Activated gamma-delta T cell (primary cell): ENCODE measurements around the gene TLK2.
"Not testable (repeated sequence)": the region's sequence is repeated elsewhere in the genome, so short reads cannot be mapped to it uniquely, and the experiment has no call there.

ENCODE experiments used
- DNase-seq: peaks from one replicate; lab custom pipeline; 2025; lab: John Stamatoyannopoulos, UW

The TLK2 gene

GRCh38 chr17:62482553-62482952 is 3.9 kb downstream of the TLK2 start:
- not testable (repeated sequence) for DNase-seq

DNA sequence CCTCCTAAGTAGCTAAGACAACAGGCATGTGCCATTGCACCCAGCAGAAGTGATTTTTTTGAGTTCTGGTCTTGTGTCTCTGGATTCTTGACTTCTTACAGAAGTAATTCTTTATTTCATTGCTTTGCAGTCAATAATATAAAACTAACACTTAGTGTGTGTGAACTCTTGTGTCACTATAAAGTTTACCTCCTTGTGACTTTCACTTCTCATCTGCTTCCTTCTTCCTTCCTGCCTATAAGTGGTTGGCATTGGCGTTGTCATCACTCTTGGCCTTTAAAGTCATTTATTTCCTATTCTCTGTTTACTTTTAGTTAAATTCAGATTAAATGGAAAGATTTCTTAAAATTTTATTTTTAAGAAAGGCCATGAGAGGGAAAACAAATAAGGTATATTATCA is 12.4 kb downstream of the TLK2 start:
- not testable (repeated sequence) for DNase-seq

DNA sequence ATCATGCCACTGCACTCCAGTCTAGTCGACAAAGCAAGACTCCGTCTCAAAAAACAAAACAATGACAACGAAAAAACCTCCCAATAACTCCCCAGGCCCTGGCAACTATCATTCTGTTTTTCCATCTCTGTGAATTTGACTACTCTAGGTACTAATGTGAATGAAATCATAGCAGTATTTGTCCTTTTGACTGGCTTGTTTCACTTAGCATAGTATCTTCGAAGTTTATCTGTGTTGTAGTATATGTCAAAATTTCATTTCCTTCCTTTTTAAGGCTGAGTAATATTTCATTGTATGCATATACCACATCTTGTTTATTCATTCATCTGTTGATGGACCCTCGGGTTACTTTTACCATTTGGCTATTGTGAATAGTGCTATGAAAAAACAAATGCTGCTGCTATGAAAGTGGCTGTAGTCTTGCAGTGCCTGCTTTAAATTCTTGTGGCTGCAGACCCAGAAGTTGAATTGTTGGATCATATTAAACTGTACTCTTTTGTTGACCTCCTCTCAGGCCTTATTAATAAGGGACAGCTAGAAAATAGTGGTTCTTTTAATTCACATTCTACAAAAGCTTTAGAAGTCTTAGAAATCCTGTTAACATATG is 14.5 kb downstream of the TLK2 start:
- not testable (repeated sequence) for DNase-seq

DNA sequence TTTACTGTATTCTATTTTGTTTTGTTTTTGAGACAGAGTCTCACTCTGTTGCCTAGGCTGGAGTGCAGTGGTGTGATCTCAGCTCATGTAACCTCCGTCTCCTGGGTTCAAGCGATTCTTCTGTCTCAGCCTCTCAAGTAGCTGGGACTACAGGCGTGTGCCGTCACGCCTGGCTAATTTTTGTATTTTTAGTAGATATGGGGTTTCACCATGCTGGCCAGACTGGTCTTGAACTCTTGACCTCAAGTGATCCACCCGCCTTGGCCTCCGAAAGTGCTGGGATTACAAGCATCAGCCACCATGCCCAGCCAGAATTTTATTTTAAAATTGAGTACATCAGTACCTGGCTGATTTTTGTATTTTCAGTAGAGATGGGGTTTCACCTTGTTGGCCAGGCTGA is 15.4 kb downstream of the TLK2 start:
- not testable (repeated sequence) for DNase-seq

DNA sequence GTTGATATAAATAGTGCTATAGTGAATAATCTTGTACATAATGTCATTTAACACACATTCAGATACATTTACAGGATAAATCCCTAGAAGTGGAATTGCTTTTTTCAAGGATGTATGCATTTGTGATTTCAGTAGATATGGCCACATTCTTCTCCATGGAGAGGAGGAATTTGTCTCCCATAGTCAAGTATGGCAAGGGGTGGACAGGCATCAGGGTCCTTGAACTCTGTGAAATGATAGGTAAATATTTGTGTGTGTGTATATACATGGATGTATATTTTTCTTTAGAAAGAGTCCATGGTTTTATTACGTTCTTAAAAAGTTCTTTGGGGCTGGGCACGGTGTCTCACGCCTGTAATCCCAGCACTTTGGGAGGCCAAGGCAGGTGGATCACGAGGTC is 17.7 kb downstream of the TLK2 start:
- DNase-seq: not testable (repeated sequence)

DNA sequence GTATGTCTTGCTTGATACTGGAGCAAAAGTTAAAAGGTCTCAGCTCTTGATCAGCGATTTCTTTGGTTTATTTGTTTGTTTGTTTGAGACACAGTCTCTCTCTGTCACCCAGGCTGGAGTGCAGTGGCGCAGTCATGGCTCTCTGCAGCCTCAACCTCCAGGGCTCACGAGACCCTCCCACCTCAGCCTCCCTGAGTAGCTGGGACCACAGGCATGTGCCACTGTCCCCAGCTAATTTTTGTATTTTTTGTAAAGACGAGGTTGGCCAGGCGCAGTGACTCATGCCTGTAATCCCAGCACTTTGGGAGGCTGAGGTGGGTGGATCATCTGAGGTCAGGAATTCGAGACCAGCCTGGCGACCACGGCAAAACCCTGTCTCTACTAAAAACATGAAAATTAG is 20.2 kb downstream of the TLK2 start:
- not testable (repeated sequence) for DNase-seq

DNA sequence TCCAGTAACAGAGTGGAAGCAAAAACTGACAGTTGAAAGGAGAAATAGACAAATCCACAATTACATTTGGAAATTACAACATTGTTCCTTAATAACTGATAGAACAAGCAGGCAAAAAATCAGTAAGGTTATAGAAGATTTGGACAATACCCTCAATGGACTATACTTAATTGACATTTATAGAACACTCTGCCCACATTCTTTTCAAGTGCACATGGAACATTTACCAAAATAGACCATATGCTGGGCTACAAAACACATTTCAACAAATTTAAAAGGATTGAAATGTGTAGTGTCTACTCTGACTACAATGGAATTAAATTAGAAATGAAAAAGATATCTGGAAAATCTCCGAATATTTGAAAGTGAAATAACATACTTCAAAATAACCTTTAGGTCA is 21.8 kb downstream of the TLK2 start:
- DNase-seq: not testable (repeated sequence)

DNA sequence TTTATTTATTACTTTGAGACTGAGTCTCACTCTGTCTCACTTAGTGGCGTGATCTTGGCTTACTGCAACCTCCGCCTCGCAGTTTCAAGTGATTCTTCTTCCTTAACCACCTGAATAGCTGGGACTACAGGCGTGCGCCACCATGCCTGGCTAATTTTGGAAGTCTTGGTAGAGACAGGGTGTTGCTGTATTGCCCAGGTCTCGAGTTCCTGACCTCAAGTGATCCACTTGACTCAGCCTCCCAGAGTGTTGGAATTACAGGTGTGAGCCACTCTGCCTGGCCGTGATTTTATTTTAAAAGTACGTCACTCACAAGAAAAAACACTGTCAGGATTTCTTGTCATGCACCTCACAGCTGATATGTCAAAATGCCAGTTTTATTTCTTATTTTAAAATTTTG is 26.2 kb downstream of the TLK2 start:
- not testable (repeated sequence) for DNase-seq

DNA sequence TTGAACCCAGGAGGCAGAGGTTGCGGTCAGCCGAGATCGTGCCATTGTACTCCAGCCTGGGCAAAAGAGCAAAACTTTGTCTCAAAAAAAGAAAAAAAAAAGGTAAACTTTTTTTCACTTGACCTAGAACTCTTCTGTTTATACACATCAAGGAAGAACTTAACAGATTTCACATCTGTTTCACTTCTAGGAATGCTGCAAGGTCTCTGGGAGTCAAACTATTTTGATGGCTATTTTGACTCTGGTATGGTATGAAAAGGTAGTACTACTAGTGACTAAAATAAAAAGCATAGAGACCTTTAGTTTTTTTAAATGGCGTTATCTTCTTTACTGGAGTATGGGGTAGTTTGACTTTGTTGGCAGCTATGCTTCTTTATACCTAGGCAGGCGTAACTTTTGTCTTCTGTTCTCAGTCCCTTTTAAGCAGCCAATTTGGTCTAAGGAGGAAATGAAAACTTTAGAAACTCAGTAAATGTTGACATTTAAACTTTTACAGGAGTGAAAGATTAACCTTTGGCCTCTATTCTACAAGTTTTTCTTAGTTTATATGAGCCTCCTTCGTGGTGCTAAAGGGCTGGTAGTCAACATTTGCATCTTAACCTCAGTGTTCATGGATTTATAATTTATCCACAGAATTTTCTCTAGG is 28.7 kb downstream of the TLK2 start:
- DNase-seq: not testable (repeated sequence)

GRCh38 chr17:62510247-62510819 is 31.7 kb downstream of the TLK2 start:
- DNase-seq: not testable (repeated sequence)

GRCh38 chr17:62511014-62511413 is 32.4 kb downstream of the TLK2 start:
- DNase-seq: not testable (repeated sequence)

GRCh38 chr17:62516376-62516775 is 37.8 kb downstream of the TLK2 start:
- DNase-seq: not testable (repeated sequence)

DNA sequence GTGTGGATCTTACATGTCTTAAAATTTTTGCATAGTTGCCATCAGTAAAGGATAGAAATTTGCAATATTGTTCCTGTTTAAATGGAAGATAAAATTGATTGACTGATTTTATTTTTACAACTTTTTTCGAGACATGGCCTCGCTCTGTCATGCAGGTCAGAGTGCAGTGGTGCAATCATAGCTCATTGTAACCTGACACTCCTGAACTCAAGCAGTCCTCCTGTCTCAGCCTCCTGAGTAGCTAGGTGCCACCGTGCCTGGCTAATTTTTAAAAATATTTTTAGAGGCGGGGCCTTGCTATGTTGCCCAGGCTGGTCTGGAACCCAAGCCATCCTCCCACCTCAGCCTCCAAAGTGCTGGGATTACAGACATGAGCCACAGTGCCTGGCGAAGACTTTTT is 42.7 kb downstream of the TLK2 start:
- DNase-seq: not testable (repeated sequence)

DNA sequence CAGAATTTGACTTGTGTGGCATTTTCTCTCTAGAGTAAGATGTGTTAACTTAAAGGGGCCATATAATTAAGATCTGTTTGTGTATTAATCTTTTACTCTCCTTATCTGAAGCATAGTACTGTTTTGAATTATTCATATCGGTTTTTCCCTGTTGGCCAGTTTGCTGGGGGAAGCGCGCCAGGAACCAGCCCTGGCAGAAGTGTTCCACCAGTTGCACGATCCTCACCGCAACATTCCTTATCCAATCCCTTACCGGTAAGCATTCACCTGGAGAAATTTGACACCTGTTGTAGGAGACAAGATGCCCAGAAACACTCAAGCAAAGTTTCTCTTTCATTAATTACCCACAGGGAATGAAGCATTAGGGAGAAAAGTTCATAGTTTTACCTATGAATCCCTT is 45.5 kb downstream of the TLK2 start:
- not testable (repeated sequence) for DNase-seq

GRCh38 chr17:62525317-62525716 is 46.7 kb downstream of the TLK2 start:
- DNase-seq: not testable (repeated sequence)

GRCh38 chr17:62530936-62531335 is 52.3 kb downstream of the TLK2 start:
- not testable (repeated sequence) for DNase-seq

DNA sequence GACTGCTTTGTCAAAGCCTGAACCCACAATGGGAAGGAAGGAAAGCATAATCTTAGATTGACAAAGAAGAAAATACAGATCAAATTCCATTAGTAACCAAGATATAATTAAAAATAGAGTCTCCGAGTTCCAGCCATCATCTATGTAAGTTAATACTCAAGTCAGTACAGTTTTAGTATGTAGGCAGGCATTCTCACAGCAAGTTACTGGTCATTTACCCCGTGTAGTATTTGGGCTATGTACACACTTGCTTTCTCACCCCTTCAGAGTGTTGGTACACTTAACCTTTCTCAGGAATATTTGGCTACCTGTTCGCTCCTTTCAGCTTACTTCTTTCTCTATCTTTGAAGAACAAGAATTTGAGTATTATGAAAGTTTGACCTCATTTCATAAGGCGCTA is 57.9 kb downstream of the TLK2 start:
- DNase-seq: not testable (repeated sequence)

- not testable (repeated sequence) for DNase-seq
Observed at GRCh38 chr17:62541073-62541472, 62.4 kb downstream of the TLK2 start.

DNA sequence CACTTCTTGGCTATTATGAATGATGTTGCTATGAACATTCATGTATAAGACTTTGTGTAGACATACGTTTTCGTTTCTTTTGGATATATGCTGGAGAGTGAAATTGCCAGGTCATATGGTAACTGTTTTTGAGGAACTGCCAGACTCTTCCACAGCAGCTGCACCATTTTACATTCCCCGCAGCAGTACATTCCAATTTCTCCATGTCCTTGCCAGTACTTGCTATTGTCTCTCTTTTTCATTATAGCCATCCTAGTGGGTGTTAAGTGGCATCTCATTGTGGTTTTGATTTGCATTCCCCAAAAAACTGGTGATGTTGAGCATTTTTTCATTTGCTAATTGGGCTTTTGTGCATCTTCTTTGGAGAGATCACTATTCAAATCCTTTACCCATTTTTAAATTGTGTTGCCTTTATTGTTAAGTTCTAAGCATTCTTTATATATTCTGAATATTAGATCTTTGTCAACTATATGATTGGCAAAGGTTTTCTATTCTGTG is 64.7 kb downstream of the TLK2 start:
- DNase-seq: not testable (repeated sequence)

- DNase-seq: not testable (repeated sequence)
Observed at GRCh38 chr17:62546066-62546465, 67.4 kb downstream of the TLK2 start.

DNA sequence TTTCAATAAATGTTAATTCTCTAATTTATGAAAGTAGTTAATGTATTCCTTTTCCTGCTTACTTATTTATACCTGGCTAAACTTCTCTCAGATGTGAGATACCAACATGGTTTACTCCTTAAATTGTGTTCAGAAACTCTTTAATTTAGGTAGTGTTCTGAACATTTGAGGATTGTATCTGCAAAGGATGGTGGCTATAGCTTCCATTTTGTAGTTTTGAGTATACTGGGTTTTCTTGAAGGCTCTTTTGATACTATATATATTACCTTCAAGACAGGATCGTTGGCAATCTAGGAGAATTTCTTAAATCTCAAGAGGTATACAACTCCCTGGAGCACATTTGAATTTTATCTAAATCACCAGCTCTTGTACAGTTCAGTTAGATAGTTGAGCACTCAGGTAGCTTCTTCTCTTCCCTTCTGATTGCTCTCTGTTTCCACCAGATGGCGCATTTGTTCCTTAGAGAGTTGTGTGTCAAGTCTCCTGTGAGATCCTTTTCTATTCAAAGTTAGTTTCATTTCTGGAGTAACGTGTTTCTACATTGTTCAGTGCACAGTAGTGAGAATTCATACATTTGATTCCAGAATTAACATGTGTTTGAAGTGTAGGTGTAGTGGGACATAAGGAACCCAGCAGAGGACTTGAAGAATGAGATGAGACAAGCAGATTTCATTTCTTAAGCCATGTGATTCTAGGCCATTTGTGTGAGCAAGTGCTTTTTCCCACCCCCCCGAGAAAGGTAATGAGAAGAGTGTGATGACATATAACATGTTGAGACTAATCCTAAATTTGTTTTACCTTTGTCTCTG is 74.4 kb downstream of the TLK2 start:
- not testable (repeated sequence) for DNase-seq

- DNase-seq: not testable (repeated sequence)
Observed at GRCh38 chr17:62557532-62557931, 78.9 kb downstream of the TLK2 start.
